Astrocyte (in vitro differentiated cells and primary cell): Measurements from ENCODE around the gene C9orf50. TPM values are rescaled to one million over a fixed set of nuclear protein-coding genes. Genes with fewer than 3 reads are reported as not detected.

Experiments
- DNase-seq: peaks from one replicate; pipeline ENCODE4 v3.0.0-alpha.2; 2010; ENCODE audit warnings: low read depth
- FAIRE-seq: peaks from 2 replicates; lab custom pipeline; 2011; peaks lifted over from hg19 to GRCh38; lab: Jason Lieb, UNC
- H2AFZ ChIP-seq: 2 replicates; pipeline ENCODE4 v1.6.0; 2012; ENCODE audit warnings: low read depth, low read length, inconsistent platforms
- H3K27ac ChIP-seq: 2 replicates; pipeline ENCODE4 v1.5.1; 2011; ENCODE audit warnings: low read depth, low read length, inconsistent platforms
- H3K27me3 ChIP-seq: 2 replicates; pipeline ENCODE4 v1.6.0; 2011; ENCODE audit warnings: low read length, inconsistent platforms; ENCODE audit not compliant: insufficient read depth
- H3K36me3 ChIP-seq: 2 replicates; pipeline ENCODE4 v1.5.1; 2011; ENCODE audit warnings: low read length, inconsistent platforms; ENCODE audit not compliant: insufficient read depth
- H3K4me1 ChIP-seq: 2 replicates; pipeline ENCODE4 v1.5.1; 2011; ENCODE audit warnings: low read length, inconsistent platforms; ENCODE audit not compliant: insufficient read depth
- H3K4me2 ChIP-seq: 2 replicates; pipeline ENCODE4 v1.6.0; 2012; ENCODE audit warnings: low read length, inconsistent platforms
- H3K4me3 ChIP-seq: 2 replicates; pipeline ENCODE4 v1.5.1; 2011; ENCODE audit warnings: low read depth, mild to moderate bottlenecking, low read length, inconsistent platforms; ENCODE audit not compliant: insufficient read depth
- H3K79me2 ChIP-seq: 2 replicates; pipeline ENCODE4 v1.6.0; 2012; ENCODE audit warnings: mild to moderate bottlenecking, low read length, inconsistent platforms; ENCODE audit not compliant: insufficient read depth
- H3K9ac ChIP-seq: 2 replicates; pipeline ENCODE4 v1.6.0; 2012; ENCODE audit warnings: mild to moderate bottlenecking, low read length, inconsistent platforms
- H3K9me3 ChIP-seq: 2 replicates; pipeline ENCODE4 v1.5.1; 2012; ENCODE audit warnings: low read depth, mild to moderate bottlenecking, low read length, inconsistent platforms; ENCODE audit not compliant: insufficient read depth
- H4K20me1 ChIP-seq: 2 replicates; pipeline ENCODE4 v1.6.0; 2012; ENCODE audit warnings: low read length, inconsistent platforms; ENCODE audit not compliant: insufficient read depth
- H3K27ac Mint-ChIP-seq: one replicate; pipeline ENCODE4 v1.8.0; 2021; ENCODE audit warnings: mild to moderate bottlenecking, mixed read lengths; ENCODE audit not compliant: unreplicated experiment
- H3K27me3 Mint-ChIP-seq: one replicate; pipeline ENCODE4 v1.8.0; 2021; ENCODE audit warnings: low read depth, mixed read lengths; ENCODE audit not compliant: unreplicated experiment
- H3K36me3 Mint-ChIP-seq: one replicate; pipeline ENCODE4 v1.8.0; 2021; ENCODE audit warnings: low read depth, mixed read lengths; ENCODE audit not compliant: unreplicated experiment
- H3K4me1 Mint-ChIP-seq: one replicate; pipeline ENCODE4 v1.8.0; 2021; ENCODE audit warnings: low read depth, mixed read lengths; ENCODE audit not compliant: unreplicated experiment
- H3K4me3 Mint-ChIP-seq: one replicate; pipeline ENCODE4 v1.8.0; 2021; ENCODE audit warnings: mild to moderate bottlenecking, moderate library complexity, mixed read lengths; ENCODE audit not compliant: unreplicated experiment
- H3K9me3 Mint-ChIP-seq: one replicate; pipeline ENCODE4 v1.8.0; 2021; ENCODE audit warnings: mild to moderate bottlenecking, mixed read lengths; ENCODE audit not compliant: unreplicated experiment
- EZH2 ChIP-seq: IDR thresholded peaks from 2 replicates; pipeline ENCODE4 v1.6.1; 2012; ENCODE audit warnings: mild to moderate bottlenecking, low read length, inconsistent platforms; ENCODE audit not compliant: insufficient read depth
- total RNA-seq: library from RNA; stranded (reverse); gene quantifications from 2 replicates; pipeline ENCODE4 v1.2.1, GENCODE V29; 2021
- TF ChIP-seq, protein P1 (sequence below): IDR thresholded peaks from 2 replicates; pipeline ENCODE4 v1.5.1; 2011; ENCODE audit warnings: low read depth, mild to moderate bottlenecking, inconsistent platforms, low read length, moderate library complexity; ENCODE audit not compliant: insufficient read depth

C9orf50 gene
- total RNA-seq, 1 donor from 2014 or later = 0.41 TPM

DNA sequence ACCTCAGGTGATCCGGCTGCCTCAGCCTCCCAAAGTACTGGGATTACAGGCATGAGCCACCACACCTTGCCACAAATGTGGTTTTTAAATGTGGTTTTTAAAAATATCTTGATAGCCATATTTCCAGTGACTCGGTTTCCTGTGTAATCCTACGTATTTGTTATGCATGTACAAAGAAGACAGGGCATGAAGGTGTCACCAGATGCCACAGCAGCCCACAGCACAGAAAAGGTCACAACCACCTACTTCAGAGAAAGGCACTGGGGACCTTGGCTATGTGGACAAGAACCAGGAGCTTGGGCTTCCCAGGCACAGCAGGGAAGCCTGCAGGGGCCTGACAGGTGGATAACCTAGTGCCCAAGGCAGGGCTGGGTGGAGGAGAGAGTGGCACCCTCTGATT, 38.0 kb downstream of the C9orf50 start:
- FAIRE-seq (no peak), DNase-seq (no peak)
- Histone ChIP-seq H3K36me3 (no peaks in the 10 kb centered on the region), H3K79me2 (no peaks in the 10 kb centered on the region), H3K9ac (no peak overlapping the region), H2AFZ (no peak overlapping the region), H3K9me3 (no peaks in the 10 kb centered on the region), H3K27me3 (no peaks in the 10 kb centered on the region), H3K27ac (no peak overlapping the region), H3K4me3 (no peak overlapping the region), H4K20me1 (no peaks in the 10 kb centered on the region), H3K4me2 (no peak overlapping the region), H3K4me1 (no peaks in the 10 kb centered on the region)
- TF ChIP-seq, protein P1, sequence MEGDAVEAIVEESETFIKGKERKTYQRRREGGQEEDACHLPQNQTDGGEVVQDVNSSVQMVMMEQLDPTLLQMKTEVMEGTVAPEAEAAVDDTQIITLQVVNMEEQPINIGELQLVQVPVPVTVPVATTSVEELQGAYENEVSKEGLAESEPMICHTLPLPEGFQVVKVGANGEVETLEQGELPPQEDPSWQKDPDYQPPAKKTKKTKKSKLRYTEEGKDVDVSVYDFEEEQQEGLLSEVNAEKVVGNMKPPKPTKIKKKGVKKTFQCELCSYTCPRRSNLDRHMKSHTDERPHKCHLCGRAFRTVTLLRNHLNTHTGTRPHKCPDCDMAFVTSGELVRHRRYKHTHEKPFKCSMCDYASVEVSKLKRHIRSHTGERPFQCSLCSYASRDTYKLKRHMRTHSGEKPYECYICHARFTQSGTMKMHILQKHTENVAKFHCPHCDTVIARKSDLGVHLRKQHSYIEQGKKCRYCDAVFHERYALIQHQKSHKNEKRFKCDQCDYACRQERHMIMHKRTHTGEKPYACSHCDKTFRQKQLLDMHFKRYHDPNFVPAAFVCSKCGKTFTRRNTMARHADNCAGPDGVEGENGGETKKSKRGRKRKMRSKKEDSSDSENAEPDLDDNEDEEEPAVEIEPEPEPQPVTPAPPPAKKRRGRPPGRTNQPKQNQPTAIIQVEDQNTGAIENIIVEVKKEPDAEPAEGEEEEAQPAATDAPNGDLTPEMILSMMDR = no peak
- no peak for TF ChIP-seq EZH2
- Mint-ChIP-seq H3K9me3 (peaks cover 2% of the 10 kb centered on the region), H3K27ac (no peak overlapping the region), H3K4me1 (no peaks in the 10 kb centered on the region), H3K36me3 (no peaks in the 10 kb centered on the region), H3K4me3 (no peak overlapping the region), H3K27me3 (peaks cover 12% of the 10 kb centered on the region)

DNA sequence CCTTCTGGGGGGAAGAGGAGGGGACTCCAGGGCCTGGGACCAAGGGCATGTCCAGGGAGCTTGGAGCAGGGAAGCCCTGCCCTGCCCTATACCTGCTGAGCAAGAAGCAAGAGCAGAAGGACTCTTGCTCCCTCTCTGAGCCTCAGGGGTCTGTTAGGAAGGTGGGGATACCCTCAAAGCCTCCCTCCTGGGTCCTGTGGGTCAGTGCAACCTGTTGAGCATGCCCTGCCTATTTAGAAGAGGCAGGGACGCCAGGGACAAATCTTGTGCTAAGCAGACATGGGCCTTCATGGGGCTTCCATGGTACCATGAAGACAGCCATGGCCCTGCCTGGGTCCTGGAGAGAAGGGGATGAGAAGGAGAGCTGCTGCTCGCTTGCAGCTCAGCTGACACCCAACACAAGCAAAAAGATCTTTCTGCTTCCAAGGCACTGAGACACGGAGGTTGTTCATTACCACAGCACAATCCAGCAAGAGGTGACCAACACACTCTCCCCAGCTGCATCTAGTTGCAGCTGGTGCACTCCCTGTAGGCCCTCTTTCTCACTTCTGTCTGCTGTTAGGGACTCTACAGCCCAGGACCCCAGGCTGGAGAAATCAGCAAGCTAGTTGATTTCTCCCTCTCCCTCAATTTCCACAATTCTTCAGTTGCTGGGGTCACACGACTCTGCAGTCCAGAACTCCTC, 39.3 kb downstream of the C9orf50 start:
- Mint-ChIP-seq H3K36me3 (no peaks in the 10 kb centered on the region), H3K4me3 (no peak overlapping the region), H3K4me1 (no peaks in the 10 kb centered on the region), H3K27ac (no peak overlapping the region), H3K9me3 (peaks cover 5% of the 10 kb centered on the region), H3K27me3 (peaks cover 12% of the 10 kb centered on the region)
- no peaks in the 10 kb centered on the region for H3K79me2 ChIP-seq
- no peak overlapping the region for H3K4me3 ChIP-seq
- no peaks in the 10 kb centered on the region for H3K27me3 ChIP-seq
- no peak overlapping the region for H2AFZ ChIP-seq
- H3K9me3 ChIP-seq = peaks cover 2% of the 10 kb centered on the region
- H3K27ac ChIP-seq = no peak overlapping the region
- H3K36me3 ChIP-seq = no peaks in the 10 kb centered on the region
- H3K9ac ChIP-seq = no peak overlapping the region
- H3K4me2 ChIP-seq = no peak overlapping the region
- no peaks in the 10 kb centered on the region for H4K20me1 ChIP-seq
- no peak for FAIRE-seq
- DNase-seq = no peak
- H3K4me1 ChIP-seq = peaks cover 4% of the 10 kb centered on the region
- TF ChIP-seq, protein P1 = no peak
- no peak for TF ChIP-seq EZH2

DNA sequence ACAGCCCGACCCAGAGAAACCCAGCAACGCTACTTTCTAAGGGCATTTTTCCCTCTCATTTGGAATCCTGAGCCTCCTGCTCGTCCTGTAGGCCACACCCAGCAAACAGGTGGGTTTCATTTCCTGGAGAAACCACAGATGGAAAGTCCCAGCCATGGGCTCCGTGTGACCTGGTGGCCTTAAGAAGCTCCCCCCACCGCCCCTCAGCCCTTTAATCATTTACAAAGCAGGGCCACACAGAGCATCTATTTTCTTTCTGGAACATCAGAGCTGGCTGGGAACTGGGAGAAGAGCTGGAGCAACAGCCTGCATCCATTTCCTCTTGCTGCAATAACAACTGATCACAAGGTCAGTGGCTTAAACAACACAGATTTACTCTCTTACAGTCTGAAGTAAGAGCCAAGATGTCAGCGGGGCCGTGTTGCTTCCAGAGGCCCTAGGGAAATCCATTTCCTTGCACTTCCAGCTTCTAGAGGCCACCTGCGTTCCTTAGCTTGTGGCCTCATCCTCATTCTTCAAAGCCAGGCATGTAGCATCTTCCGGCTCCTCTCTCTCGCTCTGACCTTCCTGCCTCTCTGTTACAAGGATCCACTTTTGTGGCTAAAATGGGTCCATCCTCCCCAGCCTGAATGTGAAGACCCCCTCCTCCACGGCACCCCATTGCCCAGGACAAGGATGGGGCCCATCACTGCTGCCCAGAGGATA, 40.5 kb downstream of the C9orf50 start:
- peaks cover 5% of the 10 kb centered on the region for H3K9me3 Mint-ChIP-seq
- no peaks in the 10 kb centered on the region for H3K27me3 ChIP-seq
- no peak overlapping the region for H3K4me2 ChIP-seq
- no peak overlapping the region for H3K27ac Mint-ChIP-seq
- FAIRE-seq (no peak), DNase-seq (no peak)
- H3K36me3 ChIP-seq = no peaks in the 10 kb centered on the region
- H4K20me1 ChIP-seq = no peaks in the 10 kb centered on the region
- H3K4me3 Mint-ChIP-seq = no peak overlapping the region
- H3K4me1 Mint-ChIP-seq = peaks cover 8% of the 10 kb centered on the region
- H3K36me3 Mint-ChIP-seq = no peaks in the 10 kb centered on the region
- no peak overlapping the region for H2AFZ ChIP-seq
- no peaks in the 10 kb centered on the region for H3K79me2 ChIP-seq
- H3K9me3 ChIP-seq = peaks cover 2% of the 10 kb centered on the region
- no peak overlapping the region for H3K4me3 ChIP-seq
- H3K27me3 Mint-ChIP-seq = peaks cover 12% of the 10 kb centered on the region
- TF ChIP-seq EZH2 = no peak
- H3K9ac ChIP-seq = no peak overlapping the region
- H3K27ac ChIP-seq = no peak overlapping the region
- H3K4me1 ChIP-seq = peaks cover 17% of the 10 kb centered on the region
